Spinal cord (tissue), 10 donors: Measurements from ENCODE around the gene SH3TC2. TPM values are rescaled to one million over a fixed set of nuclear protein-coding genes. Genes with fewer than 3 reads are reported as not detected.
"Not testable (repeated sequence)": the region's sequence is repeated elsewhere in the genome, so short reads cannot be mapped to it uniquely, and the experiment has no call there.

Source experiments
- DNase-seq, 6 donors: peaks; one replicate each; pipeline versions ENCODE4 v3.0.0 to v3.0.0-alpha.2; 2013 to 2015; ENCODE audit warnings: low spot score in 6 of 6, low read depth in 4 of 6
- H3K27ac ChIP-seq: one replicate; pipeline ENCODE4 v1.5.1; 2013; ENCODE audit warnings: low read depth, low read length, control low read depth
- H3K27me3 ChIP-seq: one replicate; pipeline ENCODE4 v1.6.1; 2013; ENCODE audit warnings: low read length; ENCODE audit not compliant: control insufficient read depth, insufficient read depth
- H3K36me3 ChIP-seq: one replicate; pipeline ENCODE4 v1.6.1; 2013; ENCODE audit warnings: low read length; ENCODE audit not compliant: control insufficient read depth, insufficient read depth
- H3K4me1 ChIP-seq: one replicate; pipeline ENCODE4 v1.6.1; 2013; ENCODE audit warnings: low read length; ENCODE audit not compliant: control insufficient read depth, insufficient read depth
- H3K4me3 ChIP-seq: one replicate; pipeline ENCODE4 v1.5.1; 2013; ENCODE audit warnings: low read depth, low read length, control low read depth
- H3K9me3 ChIP-seq: one replicate; pipeline ENCODE4 v1.6.1; 2013; ENCODE audit warnings: low read length; ENCODE audit not compliant: control insufficient read depth, insufficient read depth
- whole genome bisulfite sequencing: methylation state at CpG from one replicate; pipeline ENCODE4 v1.1.5; 2013; ENCODE audit warnings: missing lambda C conversion rate; ENCODE audit not compliant: insufficient coverage; 5-methylcytosine and 5-hydroxymethylcytosine counted together
- polyA plus RNA-seq, 2 donors: library from polyadenylated mRNA; unstranded; fragments of 120-200 nt; gene quantifications; one replicate each; pipeline ENCODE4 v1.2.1, GENCODE V29; 2013; ENCODE audit not compliant: insufficient read length in 2 of 2
- total RNA-seq, 2 donors: library from RNA; depleted of rRNA in 1 of 2; stranded (reverse); fragments of 120-200 nt in 1 of 2; fragments of >200 nt in 1 of 2; gene quantifications; one replicate each; pipeline versions ENCODE4 v1.2.3 to v1.2.4, GENCODE V29; 2013 to 2014
- donor health status: healthy.

Gene SH3TC2
- total and polyA plus RNA-seq, 4 donors = 4.0 to 43.7 (median 10.9) TPM

DNA sequence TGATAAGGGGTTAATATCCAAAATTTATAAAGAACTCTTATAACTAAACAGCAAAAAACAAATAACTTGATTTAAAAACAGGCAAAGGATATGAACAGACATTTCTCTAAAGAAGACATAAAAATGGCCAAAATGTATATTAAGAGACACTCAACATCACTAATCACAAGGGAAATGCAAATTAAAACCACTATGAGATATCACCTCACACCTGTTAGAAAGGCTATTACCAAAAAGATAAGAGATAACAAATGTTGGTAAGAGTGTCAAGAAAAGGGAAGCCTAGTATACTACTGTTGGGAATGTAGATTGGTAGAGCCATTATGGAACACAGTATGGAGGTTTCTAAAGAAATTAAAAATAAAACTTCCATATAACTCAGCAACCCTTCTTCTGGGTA lies 19.4 kb upstream of the SH3TC2 start:
- no peaks in the 10 kb centered on the region for H3K36me3 ChIP-seq
- DNase-seq = no peak
- peaks cover 1% of the 10 kb centered on the region for H3K9me3 ChIP-seq
- H3K27me3 ChIP-seq = no peaks in the 10 kb centered on the region
- no peak overlapping the region for H3K27ac ChIP-seq
- H3K4me1 ChIP-seq = no peaks in the 10 kb centered on the region
- no peak overlapping the region for H3K4me3 ChIP-seq

DNA sequence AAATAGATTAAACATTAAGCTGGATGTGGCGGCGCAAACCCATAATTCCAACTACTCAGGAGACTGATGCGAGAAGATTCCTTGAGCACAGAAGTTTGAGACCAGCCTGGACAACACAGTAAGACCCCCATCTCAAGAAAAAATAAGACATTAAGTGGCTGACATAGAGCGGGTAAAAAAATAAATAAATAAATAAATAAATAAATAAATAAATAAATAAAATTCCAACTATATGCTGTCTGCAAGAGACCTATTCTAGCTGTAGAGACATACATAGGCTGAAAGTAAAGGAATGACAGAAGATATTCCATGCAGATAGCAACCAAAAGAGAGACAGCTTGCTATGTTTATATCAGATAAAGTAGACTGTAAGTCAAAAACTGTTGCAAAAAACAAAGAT lies 17.4 kb upstream of the SH3TC2 start:
- Histone ChIP-seq H3K27me3 (no peaks in the 10 kb centered on the region), H3K9me3 (peaks cover 1% of the 10 kb centered on the region), H3K4me1 (no peaks in the 10 kb centered on the region), H3K27ac (no peak overlapping the region), H3K4me3 (no peak overlapping the region), H3K36me3 (no peaks in the 10 kb centered on the region)
- DNase-seq = no peak
- WGBS = no CpG with 5 or more reads among the region's 4 CpGs

DNA sequence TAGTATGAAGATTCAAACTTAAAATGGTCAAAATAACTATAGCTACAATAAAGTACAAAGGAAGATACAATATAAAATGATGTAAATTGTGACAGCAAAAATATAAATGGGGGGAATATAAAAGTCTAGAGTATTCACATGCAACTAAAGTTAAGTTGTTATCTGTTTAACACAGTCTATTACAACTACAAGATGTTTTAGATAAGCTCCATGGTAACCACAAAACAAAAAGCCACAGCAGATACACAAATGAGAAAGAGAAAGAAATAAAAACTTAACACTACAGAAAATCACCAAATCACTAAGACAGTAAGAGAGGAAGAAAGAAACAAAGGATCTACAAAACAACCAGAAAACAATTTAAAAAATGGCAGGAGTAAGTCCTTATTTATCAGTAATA lies 17.0 kb upstream of the SH3TC2 start:
- H3K4me3 ChIP-seq = no peak overlapping the region
- no peaks in the 10 kb centered on the region for H3K27me3 ChIP-seq
- H3K9me3 ChIP-seq = peaks cover 1% of the 10 kb centered on the region
- DNase-seq = no peak
- no peaks in the 10 kb centered on the region for H3K36me3 ChIP-seq
- no peak overlapping the region for H3K27ac ChIP-seq
- H3K4me1 ChIP-seq = no peaks in the 10 kb centered on the region

DNA sequence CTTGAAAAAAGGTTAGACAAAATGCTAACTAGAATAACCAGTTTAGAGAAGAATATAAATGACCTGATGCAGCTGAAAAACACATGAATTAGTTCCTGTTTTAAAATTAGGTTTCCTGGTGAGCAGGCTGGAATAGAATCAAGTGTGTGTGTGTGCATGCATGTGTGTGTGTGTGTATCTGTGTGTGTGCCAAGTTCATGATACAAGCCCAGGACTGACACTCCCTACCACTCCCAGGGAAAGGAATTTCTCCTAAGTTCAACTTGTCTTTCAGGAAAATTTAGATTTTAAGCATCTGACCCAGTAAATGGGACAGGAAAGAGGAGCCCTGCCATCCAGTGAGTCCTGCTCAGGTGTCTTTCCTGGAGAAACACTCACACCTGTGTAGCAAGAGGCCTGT lies 11.2 kb upstream of the SH3TC2 start:
- H3K9me3 ChIP-seq, H3K27me3 ChIP-seq, H3K27ac ChIP-seq, H3K4me3 ChIP-seq, H3K4me1 ChIP-seq, H3K36me3 ChIP-seq: not testable (repeated sequence)
- peak in 1 of 6 donors; percentile 32 for DNase-seq

DNA sequence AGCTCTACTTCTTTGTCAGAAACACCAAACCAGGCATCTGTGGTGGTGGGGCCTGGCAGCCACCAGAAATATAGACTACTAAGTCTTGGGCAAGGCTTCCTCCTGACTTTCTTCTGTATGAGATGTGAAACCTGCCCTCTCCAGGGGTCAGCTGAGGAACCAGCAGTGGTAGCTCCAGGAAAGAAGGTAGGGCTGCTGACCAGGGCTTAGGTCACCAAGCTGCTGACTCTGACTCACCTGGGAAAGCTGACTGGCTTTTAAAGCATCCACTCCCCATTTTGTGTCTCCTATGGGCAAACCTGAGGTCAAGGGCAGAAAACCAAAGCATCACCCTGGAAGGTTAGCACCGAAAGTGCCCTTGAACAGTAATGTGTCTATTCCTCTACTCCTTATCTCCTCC lies 10.4 kb upstream of the SH3TC2 start:
- no CpG with 5 or more reads among the region's 1 CpG for WGBS
- Histone ChIP-seq H3K27me3 (no peaks in the 10 kb centered on the region), H3K36me3 (no peaks in the 10 kb centered on the region), H3K27ac (no peak overlapping the region), H3K9me3 (peaks cover 1% of the 10 kb centered on the region), H3K4me1 (no peaks in the 10 kb centered on the region), H3K4me3 (no peak overlapping the region)
- DNase-seq = no peak

DNA sequence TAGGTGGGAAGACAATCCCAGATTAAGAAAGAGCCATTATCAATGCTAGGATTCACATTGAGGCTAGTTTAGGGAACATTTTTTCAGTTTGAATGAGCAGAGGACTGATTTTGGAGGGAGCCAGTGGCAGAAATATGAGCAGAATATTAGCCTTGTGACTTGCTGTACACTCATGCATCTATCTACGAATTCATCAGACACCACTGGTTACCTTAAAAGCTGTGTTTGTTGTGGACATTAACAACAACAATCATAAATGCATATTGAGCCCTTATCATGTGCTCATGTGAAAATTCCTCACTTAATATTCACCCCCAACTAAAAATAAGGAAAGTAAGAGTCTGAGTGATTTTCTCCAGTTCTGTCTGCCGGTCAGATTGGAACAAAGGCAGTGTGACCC lies 9.9 kb upstream of the SH3TC2 start:
- H3K27ac ChIP-seq = no peak overlapping the region
- WGBS = 67% methylated on average over 1 of the region's 2 CpGs

DNA sequence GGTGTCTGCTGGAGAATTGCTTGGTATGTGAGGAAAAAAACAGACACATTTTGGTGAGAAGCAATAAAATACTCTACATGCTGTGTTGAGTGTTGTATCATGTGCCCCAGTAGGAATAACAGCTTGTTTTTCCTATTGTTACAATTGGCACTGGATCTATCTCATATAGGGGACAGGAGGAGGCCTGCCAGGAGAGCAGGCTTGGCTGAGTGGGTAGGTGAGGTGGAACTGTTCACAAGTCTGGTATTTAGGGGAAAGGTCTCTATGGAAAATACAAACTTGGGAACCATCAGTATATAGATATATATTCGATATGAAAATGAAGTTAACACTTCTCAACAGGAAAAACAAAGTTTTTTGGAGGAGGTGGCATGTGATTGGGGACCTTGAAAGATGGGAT lies 9.5 kb upstream of the SH3TC2 start:
- Histone ChIP-seq H3K27ac (no peak overlapping the region), H3K9me3 (no peaks in the 10 kb centered on the region), H3K4me1 (no peaks in the 10 kb centered on the region), H3K36me3 (no peaks in the 10 kb centered on the region), H3K4me3 (no peak overlapping the region), H3K27me3 (no peaks in the 10 kb centered on the region)
- no peak for DNase-seq
- no CpG with 5 or more reads among the region's 1 CpG for WGBS

More for the DNA sequence above, 9.9 kb upstream of the SH3TC2 start:
- Histone ChIP-seq H3K27me3 (no peaks in the 10 kb centered on the region), H3K36me3 (no peaks in the 10 kb centered on the region), H3K9me3 (peaks cover under 1% of the 10 kb centered on the region), H3K4me3 (no peak overlapping the region), H3K4me1 (no peaks in the 10 kb centered on the region)
- no peak for DNase-seq

DNA sequence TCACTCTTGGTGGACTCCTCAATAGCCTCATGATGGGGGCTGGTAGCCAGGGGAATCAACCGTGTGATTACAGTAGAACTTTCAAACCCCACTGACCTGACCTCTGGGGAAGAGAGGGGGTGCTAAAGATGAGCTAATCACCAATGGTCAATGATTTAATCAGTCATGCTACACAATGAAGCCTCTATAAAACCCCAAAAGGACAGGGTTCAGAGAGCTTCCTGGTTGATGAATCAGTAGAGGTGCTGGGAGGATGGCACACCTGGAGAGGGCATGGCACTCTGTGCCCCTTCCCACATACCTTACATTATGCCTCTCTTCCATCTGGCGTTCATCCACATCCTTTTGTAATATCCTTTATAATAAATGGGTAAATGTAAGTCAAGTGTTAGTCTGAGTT lies 8.9 kb upstream of the SH3TC2 start:
- H3K36me3 ChIP-seq = no peaks in the 10 kb centered on the region
- H3K4me1 ChIP-seq = no peaks in the 10 kb centered on the region
- no peak overlapping the region for H3K4me3 ChIP-seq
- no peaks in the 10 kb centered on the region for H3K27me3 ChIP-seq
- DNase-seq = no peak
- no peak overlapping the region for H3K27ac ChIP-seq
- no CpG with 5 or more reads among the region's 2 CpGs for WGBS
- no peaks in the 10 kb centered on the region for H3K9me3 ChIP-seq

DNA sequence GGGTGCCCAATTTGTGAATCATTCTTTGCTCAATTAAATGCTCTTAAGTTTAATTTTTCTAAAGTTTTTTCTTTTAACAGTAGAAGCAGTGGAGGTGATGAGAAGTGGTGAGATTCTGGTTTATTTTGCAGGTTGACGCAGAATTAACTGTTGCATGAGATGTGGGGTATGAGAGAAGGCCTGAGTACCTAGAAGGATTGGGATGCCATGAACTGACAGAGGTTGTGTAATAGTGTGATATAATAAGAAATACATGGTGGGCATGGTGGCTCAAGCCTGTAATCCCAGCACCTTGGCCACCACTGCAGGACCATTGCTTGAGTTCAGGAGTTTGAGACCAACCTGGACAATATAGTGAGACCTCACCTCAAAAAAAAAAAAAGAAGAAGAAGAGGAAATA lies 8.4 kb upstream of the SH3TC2 start:
- H3K4me1 ChIP-seq = no peaks in the 10 kb centered on the region
- H3K9me3 ChIP-seq = no peaks in the 10 kb centered on the region
- no peak overlapping the region for H3K4me3 ChIP-seq
- no peak for DNase-seq
- H3K36me3 ChIP-seq = no peaks in the 10 kb centered on the region
- H3K27me3 ChIP-seq = no peaks in the 10 kb centered on the region
- no CpG with 5 or more reads among the region's 1 CpG for WGBS
- H3K27ac ChIP-seq = no peak overlapping the region

DNA sequence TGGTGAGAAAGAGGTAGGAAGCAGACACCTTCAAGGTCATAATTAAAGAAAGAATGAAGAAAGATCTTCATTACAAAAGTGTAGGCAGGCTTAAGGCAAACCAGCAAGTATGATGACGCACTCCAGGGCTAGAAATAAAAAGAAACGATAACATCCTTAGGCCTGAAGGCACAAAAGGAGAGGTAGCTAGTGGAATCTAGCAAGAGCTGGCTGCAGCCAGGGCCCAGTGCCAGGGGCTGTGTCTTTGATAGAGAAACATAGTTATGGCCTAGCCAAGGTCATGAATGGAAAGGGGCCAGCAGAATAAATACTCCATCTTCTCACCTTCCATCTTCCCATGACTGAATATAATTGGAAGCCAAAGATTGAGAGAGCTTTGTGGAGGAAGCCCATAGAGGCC lies 6.8 kb upstream of the SH3TC2 start:
- WGBS = 95% methylated on average over 2 of the region's 2 CpGs
- H3K27me3 ChIP-seq = no peaks in the 10 kb centered on the region
- no peak overlapping the region for H3K4me3 ChIP-seq
- no peaks in the 10 kb centered on the region for H3K36me3 ChIP-seq
- no peak overlapping the region for H3K27ac ChIP-seq
- DNase-seq = no peak
- H3K4me1 ChIP-seq = no peaks in the 10 kb centered on the region
- H3K9me3 ChIP-seq = no peaks in the 10 kb centered on the region
